HuH-7 (cell line): Measurements from ENCODE around the gene PIK3CB.
A peak's percentile ranks its signal among the peaks of the same experiment; 100 is the strongest.
"Not testable (repeated sequence)": the region's sequence is repeated elsewhere in the genome, so short reads cannot be mapped to it uniquely, and the experiment has no call there.

Experiments
- DNase-seq: peaks from one replicate; pipeline ENCODE4 v3.0.0; 2011; ENCODE audit warnings: low spot score

The PIK3CB gene

GRCh38 chr3:138846824-138847223, 12.1 kb upstream of the PIK3CB start:
- DNase-seq: not testable (repeated sequence)

GRCh38 chr3:138846262-138846791, 11.6 kb upstream of the PIK3CB start:
- no peak for DNase-seq

- no peak for DNase-seq
These were observed 11.0 kb upstream of the PIK3CB start for GRCh38 chr3:138845771-138846173.

GRCh38 chr3:138845181-138845601, 10.5 kb upstream of the PIK3CB start:
- no peak for DNase-seq

- DNase-seq: no peak
These were observed 7.9 kb upstream of the PIK3CB start for GRCh38 chr3:138842483-138843188.

- not testable (repeated sequence) for DNase-seq
These were observed 3.7 kb upstream of the PIK3CB start for GRCh38 chr3:138838385-138838784.

- DNase-seq: not testable (repeated sequence)
These were observed 1.1 kb upstream of the PIK3CB start for GRCh38 chr3:138835846-138836245.

- no peak for DNase-seq
These were observed 649 bp upstream of the PIK3CB start for GRCh38 chr3:138835397-138835757.

- peak; percentile 60 for DNase-seq
These were observed 681 bp downstream of the PIK3CB start for GRCh38 chr3:138833899-138834595.

GRCh38 chr3:138832473-138833057, 2.2 kb downstream of the PIK3CB start:
- not testable (repeated sequence) for DNase-seq

- DNase-seq: no peak
These were observed 4.7 kb downstream of the PIK3CB start for GRCh38 chr3:138829886-138830510.

- no peak for DNase-seq
These were observed 5.6 kb downstream of the PIK3CB start for GRCh38 chr3:138829097-138829496.

GRCh38 chr3:138827222-138827621, 7.5 kb downstream of the PIK3CB start:
- DNase-seq: no peak

- no peak for DNase-seq
These were observed 9.4 kb downstream of the PIK3CB start for GRCh38 chr3:138825336-138825735.

GRCh38 chr3:138824114-138824506, 10.6 kb downstream of the PIK3CB start:
- no peak for DNase-seq

- DNase-seq: not testable (repeated sequence)
These were observed 14.3 kb downstream of the PIK3CB start for GRCh38 chr3:138820379-138820778.

GRCh38 chr3:138818185-138818860, 16.4 kb downstream of the PIK3CB start:
- DNase-seq: no peak

- no peak for DNase-seq
These were observed 17.0 kb downstream of the PIK3CB start for GRCh38 chr3:138817695-138818094.

GRCh38 chr3:138812806-138813205, 21.9 kb downstream of the PIK3CB start:
- no peak for DNase-seq

GRCh38 chr3:138809500-138810256, 25.1 kb downstream of the PIK3CB start:
- no peak for DNase-seq

- DNase-seq: no peak
These were observed 28.2 kb downstream of the PIK3CB start for GRCh38 chr3:138806376-138807080.
